A673 (cell line): ENCODE measurements around the gene CREB3L2. TPM values are rescaled to one million over a fixed set of nuclear protein-coding genes. Genes with fewer than 3 reads are reported as not detected.
"Not testable (repeated sequence)": the region's sequence is repeated elsewhere in the genome, so short reads cannot be mapped to it uniquely, and the experiment has no call there.

ENCODE experiments used
- BruUV-seq: library from RNA; stranded (reverse); fragments of 400-500 nt; replicated peaks from 2 replicates; lab custom pipeline; 2021; lab: Mats Ljungman, UMichigan
- CTCF ChIA-PET: fragments of 300-600 bp; sonication (Branson Sonifier 250); formaldehyde crosslinking; loops from one replicate; lab custom pipeline; 2022; ENCODE audit warnings: antibody characterized with exemption; lab: Charles Lee
- POLR2A ChIA-PET: fragments of 300-600 bp; sonication (Branson Sonifier 250); formaldehyde crosslinking; loops from one replicate; lab custom pipeline; 2022; ENCODE audit warnings: antibody characterized with exemption; ENCODE audit not compliant: low non-redundant PET; lab: Charles Lee
- DNase-seq: peaks from one replicate; pipeline ENCODE4 v3.0.0-alpha.2; 2015; ENCODE audit warnings: low spot score
- H3K27ac ChIP-seq: fragments of 200-600 bp; sonication (generic); 2 replicates; pipeline ENCODE4 v1.5.1; 2016; ENCODE audit warnings: mixed run types, low read depth, mild to moderate bottlenecking, mixed read lengths, antibody characterized with exemption, low read length; ENCODE audit not compliant: poor library complexity, severe bottlenecking
- H3K27me3 ChIP-seq: fragments of 200-600 bp; sonication (generic); replicated peaks from 2 replicates; pipeline ENCODE4 v1.6.1; 2017; ENCODE audit warnings: mixed run types, low read depth, mild to moderate bottlenecking, mixed read lengths, antibody characterized with exemption, low read length; ENCODE audit not compliant: insufficient read depth, poor library complexity
- H3K36me3 ChIP-seq: fragments of 200-600 bp; sonication (generic); 2 replicates; pipeline ENCODE4 v1.6.1; 2016; ENCODE audit warnings: mixed run types, mild to moderate bottlenecking, mixed read lengths, antibody characterized with exemption, low read length; ENCODE audit not compliant: insufficient read depth, poor library complexity, severe bottlenecking
- H3K4me1 ChIP-seq: fragments of 200-600 bp; sonication (generic); 2 replicates; pipeline ENCODE4 v1.6.1; 2017; ENCODE audit warnings: mixed run types, mild to moderate bottlenecking, mixed read lengths, antibody characterized with exemption, low read length; ENCODE audit not compliant: insufficient read depth, poor library complexity, severe bottlenecking
- H3K4me3 ChIP-seq: fragments of 200-600 bp; sonication (generic); 2 replicates; pipeline ENCODE4 v1.5.1; 2016; ENCODE audit warnings: low read depth, mixed run types, mild to moderate bottlenecking, mixed read lengths, low read length; ENCODE audit not compliant: poor library complexity, severe bottlenecking
- H3K9me3 ChIP-seq: fragments of 200-600 bp; sonication (generic); 2 replicates; pipeline ENCODE4 v1.6.1; 2016; ENCODE audit warnings: mixed run types, low read depth, mild to moderate bottlenecking, mixed read lengths, antibody characterized with exemption, low read length; ENCODE audit not compliant: poor library complexity, severe bottlenecking
- CTCF ChIP-seq: fragments of 300-800, 200-600 bp; sonication (generic); conservative IDR thresholded peaks from 2 replicates; pipeline ENCODE4 v1.5.1; 2017; ENCODE audit warnings: low read depth, mild to moderate bottlenecking, antibody characterized with exemption, low read length, moderate library complexity, mixed read lengths
- EZH2 ChIP-seq: fragments of 200-600 bp; sonication (generic); IDR thresholded peaks from 2 replicates; pipeline ENCODE4 v1.6.1; 2017; ENCODE audit warnings: borderline replicate concordance, low read depth, mild to moderate bottlenecking, mixed read lengths, antibody characterized with exemption, low read length; ENCODE audit not compliant: poor library complexity, severe bottlenecking
- intact Hi-C: fragments of 100-400 bp; cut with micrococcal nuclease; formaldehyde crosslinking; loops from one replicate; pipeline ENCODE4 v1.10.0; 2022; ENCODE audit not compliant: unreplicated experiment
- total RNA-seq: library from RNA; stranded (reverse); gene quantifications from 2 replicates; pipeline ENCODE4 v1.2.3, GENCODE V29; 2021

CREB3L2 gene
- total RNA-seq, 1 experiment from 2014 or later: 17.0 TPM

GRCh38 chr7:137836113-137836509 is 165.8 kb downstream of the CREB3L2 start:
- TF ChIP-seq EZH2 (no peak), CTCF (no peak)
- BruUV-seq: no TSS peak
- Histone ChIP-seq H3K4me3 (no peak overlapping the region), H3K27ac (no peak overlapping the region), H3K9me3 (no peaks in the 10 kb centered on the region), H3K27me3 (peaks cover 6% of the 10 kb centered on the region), H3K36me3 (no peaks in the 10 kb centered on the region), H3K4me1 (no peaks in the 10 kb centered on the region)
- CTCF ChIA-PET: no interaction called here
- intact Hi-C loops: no loop called here
- POLR2A ChIA-PET: no interaction called here
- DNase-seq: no peak

GRCh38 chr7:137835486-137836112 is 166.3 kb downstream of the CREB3L2 start:
- ChIA-PET POLR2A (no interaction called here), CTCF (no interaction called here)
- Histone ChIP-seq H3K27ac (no peak overlapping the region), H3K4me1 (no peaks in the 10 kb centered on the region), H3K36me3 (no peaks in the 10 kb centered on the region), H3K9me3 (no peaks in the 10 kb centered on the region), H3K4me3 (no peak overlapping the region), H3K27me3 (peaks cover under 1% of the 10 kb centered on the region)
- intact Hi-C loops: no loop called here
- TF ChIP-seq CTCF: no peak
- no peak for TF ChIP-seq EZH2
- no peak for DNase-seq
- BruUV-seq: no TSS peak

- no peak overlapping the region for H3K27ac ChIP-seq
- ChIA-PET POLR2A (no interaction called here), CTCF (no interaction called here)
- no peaks in the 10 kb centered on the region for H3K27me3 ChIP-seq
- TF ChIP-seq EZH2 (no peak), CTCF (no peak)
- DNase-seq: no peak
- intact Hi-C loops: no loop called here
- H3K36me3 ChIP-seq: no peaks in the 10 kb centered on the region
- no TSS peak for BruUV-seq
- no peak overlapping the region for H3K4me3 ChIP-seq
- H3K4me1 ChIP-seq: no peaks in the 10 kb centered on the region
- no peaks in the 10 kb centered on the region for H3K9me3 ChIP-seq
Observed at GRCh38 chr7:137834552-137834951, 167.3 kb downstream of the CREB3L2 start.

GRCh38 chr7:137832990-137833389 is 168.9 kb downstream of the CREB3L2 start:
- BruUV-seq, H3K27ac ChIP-seq, DNase-seq, CTCF ChIA-PET, H3K4me1 ChIP-seq, H3K27me3 ChIP-seq, POLR2A ChIA-PET, H3K9me3 ChIP-seq, H3K36me3 ChIP-seq, H3K4me3 ChIP-seq, intact Hi-C loops: not testable (repeated sequence)
